Right atrium auricular region (tissue), 2 donors: ENCODE results near the gene COQ9. TPM values are rescaled to one million over a fixed set of nuclear protein-coding genes. Genes with fewer than 3 reads are reported as not detected.
"Not testable (repeated sequence)": the region's sequence is repeated elsewhere in the genome, so short reads cannot be mapped to it uniquely, and the experiment has no call there.

Experiments
- DNase-seq: peaks from one replicate; pipeline ENCODE4 v3.0.0-alpha.2; 2019; ENCODE audit warnings: low spot score
- H3K27ac ChIP-seq, 2 donors: fragments of 200-600 bp; sonication (generic); 1 replicate in 1 of 2; 2 replicates in 1 of 2; pipeline ENCODE4 v1.5.1; 2016 to 2019
- H3K27me3 ChIP-seq, 2 donors: fragments of 200-600 bp; sonication (generic); one replicate each; pipeline versions ENCODE4 v1.5.1 to v1.6.0; 2017 to 2019
- H3K36me3 ChIP-seq: fragments of 200-600 bp; sonication (generic); one replicate; pipeline ENCODE4 v1.5.1; 2016
- H3K4me1 ChIP-seq, 2 donors: fragments of 200-600 bp; sonication (generic); one replicate each; pipeline versions ENCODE4 v1.5.1 to v1.6.0; 2017 to 2019
- H3K4me3 ChIP-seq, 2 donors: fragments of 200-600 bp; sonication (generic); 1 replicate in 1 of 2; 2 replicates in 1 of 2; pipeline ENCODE4 v1.5.1; 2017 to 2019; ENCODE audit warnings: mild to moderate bottlenecking in 1 of 2, moderate library complexity in 1 of 2
- H3K9me3 ChIP-seq, 2 donors: fragments of 200-600 bp; sonication (generic); one replicate each; pipeline ENCODE4 v1.5.1; 2019
- total RNA-seq, 2 donors: library from RNA; depleted of rRNA; stranded (reverse); fragments of >200 nt; gene quantifications; one replicate each; pipeline ENCODE4 v1.1.0, GENCODE V29; 2016
- TF ChIP-seq, protein P1 (sequence below), 2 donors: fragments of 200-600 bp; sonication (generic); IDR thresholded peaks; one replicate each; pipeline ENCODE4 v1.5.1; 2019; ENCODE audit warnings: antibody characterized with exemption in 2 of 2

Gene COQ9
- total RNA-seq, 2 donors from 2014 or later, result 106 to 153 TPM

DNA sequence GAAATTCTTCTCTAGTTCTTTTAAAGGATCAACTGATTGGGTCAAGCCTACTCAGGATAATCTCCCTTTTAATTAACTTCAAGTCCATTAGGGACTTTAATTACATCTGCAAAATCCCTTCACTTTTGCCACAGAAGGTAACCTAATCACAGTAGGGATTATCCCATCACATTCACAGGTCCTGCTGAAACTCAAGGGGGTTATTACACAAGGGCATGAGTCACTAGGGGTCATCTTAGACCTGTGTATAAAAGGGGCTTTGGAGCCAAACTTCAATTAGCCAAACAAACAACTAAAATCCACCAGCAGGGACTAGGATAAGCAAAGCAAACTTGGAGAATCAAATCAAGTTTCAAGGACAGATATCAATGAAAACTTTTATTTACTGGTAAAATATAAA lies 19.5 kb upstream of the COQ9 start:
- peaks cover 0 to 11% of the 10 kb centered on the region in 2 donors for H3K4me1 ChIP-seq
- no peaks in the 10 kb centered on the region for H3K27me3 ChIP-seq
- no peaks in the 10 kb centered on the region for H3K9me3 ChIP-seq
- DNase-seq, result no peak
- H3K4me3 ChIP-seq, result no peak overlapping the region
- TF ChIP-seq, protein P1, sequence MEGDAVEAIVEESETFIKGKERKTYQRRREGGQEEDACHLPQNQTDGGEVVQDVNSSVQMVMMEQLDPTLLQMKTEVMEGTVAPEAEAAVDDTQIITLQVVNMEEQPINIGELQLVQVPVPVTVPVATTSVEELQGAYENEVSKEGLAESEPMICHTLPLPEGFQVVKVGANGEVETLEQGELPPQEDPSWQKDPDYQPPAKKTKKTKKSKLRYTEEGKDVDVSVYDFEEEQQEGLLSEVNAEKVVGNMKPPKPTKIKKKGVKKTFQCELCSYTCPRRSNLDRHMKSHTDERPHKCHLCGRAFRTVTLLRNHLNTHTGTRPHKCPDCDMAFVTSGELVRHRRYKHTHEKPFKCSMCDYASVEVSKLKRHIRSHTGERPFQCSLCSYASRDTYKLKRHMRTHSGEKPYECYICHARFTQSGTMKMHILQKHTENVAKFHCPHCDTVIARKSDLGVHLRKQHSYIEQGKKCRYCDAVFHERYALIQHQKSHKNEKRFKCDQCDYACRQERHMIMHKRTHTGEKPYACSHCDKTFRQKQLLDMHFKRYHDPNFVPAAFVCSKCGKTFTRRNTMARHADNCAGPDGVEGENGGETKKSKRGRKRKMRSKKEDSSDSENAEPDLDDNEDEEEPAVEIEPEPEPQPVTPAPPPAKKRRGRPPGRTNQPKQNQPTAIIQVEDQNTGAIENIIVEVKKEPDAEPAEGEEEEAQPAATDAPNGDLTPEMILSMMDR (IDR thresholded peaks at IDR 0.05), result no peak
- H3K36me3 ChIP-seq, result peaks cover 61% of the 10 kb centered on the region
- no peak overlapping the region for H3K27ac ChIP-seq

GRCh38 chr16:57430955-57431354 lies 16.3 kb upstream of the COQ9 start:
- H3K36me3 ChIP-seq, result peaks cover 92% of the 10 kb centered on the region
- H3K27ac ChIP-seq, result no peak overlapping the region
- DNase-seq, result no peak
- no peaks in the 10 kb centered on the region for H3K9me3 ChIP-seq
- TF ChIP-seq, protein P1 (IDR thresholded peaks at IDR 0.05), result no peak
- H3K4me3 ChIP-seq, result no peak overlapping the region
- H3K4me1 ChIP-seq, result no peaks in the 10 kb centered on the region
- no peaks in the 10 kb centered on the region for H3K27me3 ChIP-seq

DNA sequence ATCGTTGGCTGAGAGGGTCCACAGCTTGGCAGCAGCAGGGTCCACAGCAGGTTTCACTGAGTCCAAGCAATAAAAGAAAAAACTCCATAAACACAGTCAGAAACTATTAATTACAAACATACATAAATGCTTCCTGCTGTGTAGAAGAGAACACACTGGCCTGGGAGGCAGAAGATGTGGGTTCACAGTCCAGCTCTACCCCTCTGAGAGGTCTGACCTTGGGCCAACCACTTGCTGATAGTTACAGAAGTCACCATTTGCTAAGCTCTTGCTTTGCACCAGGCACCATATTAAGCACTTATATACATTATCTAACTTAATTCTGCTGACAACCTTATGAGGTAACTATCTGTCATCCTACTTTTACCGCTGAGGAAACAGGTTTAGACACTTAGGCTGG lies 14.8 kb upstream of the COQ9 start:
- TF ChIP-seq, protein P1 (IDR thresholded peaks at IDR 0.05), result no peak
- H3K27ac ChIP-seq, result no peak overlapping the region
- H3K4me1 ChIP-seq, result no peaks in the 10 kb centered on the region
- no peaks in the 10 kb centered on the region for H3K9me3 ChIP-seq
- no peak for DNase-seq
- no peaks in the 10 kb centered on the region for H3K27me3 ChIP-seq
- no peak overlapping the region for H3K4me3 ChIP-seq
- peaks cover 95% of the 10 kb centered on the region for H3K36me3 ChIP-seq

GRCh38 chr16:57432989-57433388 lies 14.3 kb upstream of the COQ9 start:
- Histone ChIP-seq H3K9me3 (no peaks in the 10 kb centered on the region), H3K36me3 (peaks cover 97% of the 10 kb centered on the region), H3K4me1 (no peaks in the 10 kb centered on the region), H3K27me3 (no peaks in the 10 kb centered on the region), H3K4me3 (no peak overlapping the region), H3K27ac (no peak overlapping the region)
- TF ChIP-seq, protein P1 (IDR thresholded peaks at IDR 0.05), result no peak
- no peak for DNase-seq

GRCh38 chr16:57434003-57434402 lies 13.3 kb upstream of the COQ9 start:
- no peaks in the 10 kb centered on the region for H3K27me3 ChIP-seq
- peaks cover 98% of the 10 kb centered on the region for H3K36me3 ChIP-seq
- H3K9me3 ChIP-seq, result no peaks in the 10 kb centered on the region
- H3K4me1 ChIP-seq, result no peaks in the 10 kb centered on the region
- no peak overlapping the region for H3K27ac ChIP-seq
- H3K4me3 ChIP-seq, result no peak overlapping the region
- TF ChIP-seq, protein P1 (IDR thresholded peaks at IDR 0.05), result no peak
- no peak for DNase-seq

GRCh38 chr16:57435838-57436237 lies 11.4 kb upstream of the COQ9 start:
- Histone ChIP-seq H3K4me3 (no peak overlapping the region), H3K4me1 (no peaks in the 10 kb centered on the region), H3K27ac (no peak overlapping the region), H3K9me3 (peaks cover 0 to 7% of the 10 kb centered on the region in 2 donors), H3K36me3 (peaks cover 99% of the 10 kb centered on the region), H3K27me3 (no peaks in the 10 kb centered on the region)
- TF ChIP-seq, protein P1 (IDR thresholded peaks at IDR 0.05), result no peak
- no peak for DNase-seq

GRCh38 chr16:57439947-57440346 lies 7.3 kb upstream of the COQ9 start:
- not testable (repeated sequence) for H3K27me3 ChIP-seq, DNase-seq, H3K9me3 ChIP-seq, H3K4me1 ChIP-seq, H3K27ac ChIP-seq, H3K4me3 ChIP-seq
- peaks cover 63% of the 10 kb centered on the region for H3K36me3 ChIP-seq

GRCh38 chr16:57440551-57440950 lies 6.7 kb upstream of the COQ9 start:
- H3K27me3 ChIP-seq, H3K9me3 ChIP-seq, DNase-seq, H3K27ac ChIP-seq, H3K4me3 ChIP-seq, H3K4me1 ChIP-seq: not testable (repeated sequence)
- H3K36me3 ChIP-seq, result peaks cover 56% of the 10 kb centered on the region
